A549 treated with dexamethasone at 1 μM for 4 hours (cell line): Measurements from ENCODE around the gene MYCT1. TPM values are rescaled to one million over a fixed set of nuclear protein-coding genes. Genes with fewer than 3 reads are reported as not detected.

ENCODE experiments used
- total RNA-seq: library from RNA; stranded (reverse); fragments of 200-300 nt; extraction: Qiagen RNA extraction; gene quantifications from 5 replicates; pipeline ENCODE4 v1.2.3, GENCODE V29; 2022

The MYCT1 gene
- 0.09 TPM in 1 of 5 replicates, not detected in the others for total RNA-seq

GRCh38 chr6:152697634-152698033 is at the start of gene MYCT1:
Gene MYCT1 (plus strand): TSS chr6:152697897. CDS start chr6:152697903, 6 bp downstream.

GRCh38 chr6:152750694-152751093 is 53.0 kb downstream of the MYCT1 start, which contains the start of gene VIP:
Gene VIP (plus strand): TSS chr6:152750797. CDS start chr6:152752178, 1,381 bp downstream.

Other genes starting within 250 kb of the MYCT1 start
- 14.4 to 20.4 TPM (median 16.9 TPM) in 5 replicates for gene SYNE1, start 60.5 kb upstream of the MYCT1 start, total RNA-seq
- not detected in 5 replicates for gene VIP, start 52.9 kb downstream of the MYCT1 start, total RNA-seq